Psoas muscle (tissue), 8 donors: ENCODE data around the gene CNTFR. TPM values are rescaled to one million over a fixed set of nuclear protein-coding genes. Genes with fewer than 3 reads are reported as not detected.
A peak's percentile ranks its signal among the peaks of the same experiment; 100 is the strongest.

Experiments used
- ATAC-seq, 4 donors: fragments of 200-7000 bp; cut with Tn5 transposase; one replicate each; pipeline ENCODE4 v1.9.1; 2020; ENCODE audit warnings: moderate library complexity in 3 of 4, mild to moderate bottlenecking in 2 of 4
- DNase-seq, 2 donors: peaks; one replicate each; pipeline ENCODE4 v3.0.0-alpha.2; 2020
- H3K27ac ChIP-seq: fragments of 200-600 bp; one replicate; pipeline ENCODE4 v1.8.0; 2022
- H3K27me3 ChIP-seq, 3 donors: fragments of 200-600 bp in 1 of 3; one replicate each; pipeline versions ENCODE4 v1.6.1 to v1.8.0; 2013 to 2022; ENCODE audit warnings: low read length in 2 of 3, mild to moderate bottlenecking in 2 of 3, moderate library complexity in 1 of 3; ENCODE audit not compliant: insufficient read depth in 3 of 3
- H3K36me3 ChIP-seq, 2 donors: fragments of 200-600 bp in 1 of 2; one replicate each; pipeline versions ENCODE4 v1.6.1 to v1.8.0; 2013 to 2022; ENCODE audit warnings: low read depth in 1 of 2, mild to moderate bottlenecking in 1 of 2, moderate library complexity in 1 of 2; ENCODE audit not compliant: insufficient read depth in 1 of 2
- H3K4me1 ChIP-seq: fragments of 200-600 bp; one replicate; pipeline ENCODE4 v1.8.0; 2022
- H3K4me3 ChIP-seq: fragments of 200-600 bp; one replicate; pipeline ENCODE4 v1.8.0; 2022; ENCODE audit warnings: mild to moderate bottlenecking
- H3K9me3 ChIP-seq: fragments of 200-600 bp; one replicate; pipeline ENCODE4 v1.8.0; 2022
- WGBS, 3 donors: extraction: QIAGEN DNeasy Blood & Tissue Kit; methylation state at CpG; one replicate each; pipeline versions ENCODE4 v1.1.6 to v1.1.7; 2013; 5-methylcytosine and 5-hydroxymethylcytosine counted together
- intact Hi-C, 2 donors: fragments of 100-400 bp; cut with DNase I; formaldehyde crosslinking; loops; one replicate each; pipeline versions ENCODE4 v1.11.0 to v1.14.2; 2022
- polyA plus RNA-seq, 3 donors: library from polyadenylated mRNA; stranded (reverse); fragments of 200-250 nt; gene quantifications; one replicate each; pipeline ENCODE4 v1.2.3, GENCODE V29; 2013
- total RNA-seq, 4 donors: library from RNA; stranded (reverse); fragmentation: NEBNext Ultra II Directional in 2 of 4; extraction: Animal tissue kit (Norgen Biotek cat#: 25700) in 2 of 4; gene quantifications; one replicate each; pipeline versions ENCODE4 v1.2.1 to v1.2.4, GENCODE V29; 2021 to 2023
- TF ChIP-seq, protein P1 (sequence below): fragments of 200-600 bp; IDR thresholded peaks from one replicate; pipeline ENCODE4 v1.8.0; 2022; ENCODE audit warnings: antibody characterized with exemption
- donor health status: healthy with polysubstance abuse.
- donor health status: DM: no; HTN: no; CAD: no; lungs with moderate emphysema.
- donor health status: Bipolar disorder and iron deficiency.
- donor health status: healthy.
- donor health status: DM: yes; HTN: yes; CAD: no.
- donor health status: DM: no; HTN: no; CAD: no.
- donor health status: DM: no; HTN: no; CAD: no.
- donor health status: DM: yes; HTN: yes; CAD: no.

The CNTFR gene
- total and polyA plus RNA-seq, 7 donors = 32.3 to 97.4 (median 64.4) TPM

DNA sequence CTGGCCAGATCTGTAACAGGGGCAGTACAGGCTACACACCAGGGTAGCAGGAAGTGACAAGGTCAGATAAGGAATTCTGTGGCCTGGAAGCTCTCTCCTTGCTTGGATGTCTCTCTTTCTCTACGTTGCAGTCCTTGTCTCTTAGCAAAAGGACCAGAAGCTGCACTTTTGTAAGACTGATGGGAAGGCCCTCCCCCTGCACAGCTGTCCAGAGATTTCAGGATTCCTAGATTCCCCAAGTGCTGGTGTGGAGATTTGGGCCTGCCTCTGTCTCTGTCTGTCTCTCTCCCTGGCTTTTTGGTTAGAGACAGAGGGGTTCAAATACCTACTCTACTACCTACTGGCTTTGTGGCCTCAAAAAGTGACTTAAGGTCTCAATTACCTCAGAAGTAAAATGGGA lies 10.0 kb upstream of the CNTFR start:
- Histone ChIP-seq H3K4me3 (no peak overlapping the region), H3K27me3 (no peaks in the 10 kb centered on the region), H3K36me3 (no peaks in the 10 kb centered on the region), H3K27ac (no peak overlapping the region), H3K4me1 (peaks cover 32% of the 10 kb centered on the region), H3K9me3 (no peaks in the 10 kb centered on the region)
- TF ChIP-seq, protein P1, sequence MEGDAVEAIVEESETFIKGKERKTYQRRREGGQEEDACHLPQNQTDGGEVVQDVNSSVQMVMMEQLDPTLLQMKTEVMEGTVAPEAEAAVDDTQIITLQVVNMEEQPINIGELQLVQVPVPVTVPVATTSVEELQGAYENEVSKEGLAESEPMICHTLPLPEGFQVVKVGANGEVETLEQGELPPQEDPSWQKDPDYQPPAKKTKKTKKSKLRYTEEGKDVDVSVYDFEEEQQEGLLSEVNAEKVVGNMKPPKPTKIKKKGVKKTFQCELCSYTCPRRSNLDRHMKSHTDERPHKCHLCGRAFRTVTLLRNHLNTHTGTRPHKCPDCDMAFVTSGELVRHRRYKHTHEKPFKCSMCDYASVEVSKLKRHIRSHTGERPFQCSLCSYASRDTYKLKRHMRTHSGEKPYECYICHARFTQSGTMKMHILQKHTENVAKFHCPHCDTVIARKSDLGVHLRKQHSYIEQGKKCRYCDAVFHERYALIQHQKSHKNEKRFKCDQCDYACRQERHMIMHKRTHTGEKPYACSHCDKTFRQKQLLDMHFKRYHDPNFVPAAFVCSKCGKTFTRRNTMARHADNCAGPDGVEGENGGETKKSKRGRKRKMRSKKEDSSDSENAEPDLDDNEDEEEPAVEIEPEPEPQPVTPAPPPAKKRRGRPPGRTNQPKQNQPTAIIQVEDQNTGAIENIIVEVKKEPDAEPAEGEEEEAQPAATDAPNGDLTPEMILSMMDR = no peak
- no peak for ATAC-seq
- WGBS, 3 donors = 27 to 57% (median 37%) methylated on average over 1 of the region's 1 CpG
- intact Hi-C loops = no loop called here
- no peak for DNase-seq

DNA sequence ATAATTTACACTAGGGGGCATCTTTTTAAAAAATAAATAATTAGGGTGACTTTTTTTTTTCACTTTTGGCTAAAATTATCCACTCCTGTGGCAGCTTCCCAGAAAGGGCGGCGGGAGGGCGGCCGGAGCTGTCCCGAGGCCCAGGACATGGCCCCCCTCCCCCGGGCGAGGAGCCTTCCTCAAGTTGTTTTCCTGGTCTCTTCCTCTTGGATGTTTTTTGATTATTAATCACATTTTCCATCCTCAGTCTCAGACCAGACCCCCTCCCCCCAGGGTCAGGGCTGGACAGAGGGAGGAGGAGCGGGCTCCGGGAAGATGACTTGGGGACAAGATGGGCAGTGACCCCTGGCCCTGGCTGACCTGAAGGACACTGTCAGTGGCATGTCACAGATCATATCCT lies 4.7 kb upstream of the CNTFR start:
- Histone ChIP-seq H3K9me3 (no peaks in the 10 kb centered on the region), H3K4me3 (no peak overlapping the region), H3K27me3 (no peaks in the 10 kb centered on the region), H3K27ac (peak overlapping the region; percentile 47), H3K36me3 (no peaks in the 10 kb centered on the region), H3K4me1 (peaks cover 62% of the 10 kb centered on the region)
- ATAC-seq (no peak), DNase-seq (peak; percentile 41 to 76)
- WGBS, 3 donors = 37 to 54% (median 39%) methylated on average over 9 of the region's 9 CpGs
- TF ChIP-seq, protein P1 = no peak
- intact Hi-C loops = loop anchor here in 1 of 2 donors (5.0 kb wide), 1 partner anchor 262 kb away; no protein-coding TSS in a partner anchor

DNA sequence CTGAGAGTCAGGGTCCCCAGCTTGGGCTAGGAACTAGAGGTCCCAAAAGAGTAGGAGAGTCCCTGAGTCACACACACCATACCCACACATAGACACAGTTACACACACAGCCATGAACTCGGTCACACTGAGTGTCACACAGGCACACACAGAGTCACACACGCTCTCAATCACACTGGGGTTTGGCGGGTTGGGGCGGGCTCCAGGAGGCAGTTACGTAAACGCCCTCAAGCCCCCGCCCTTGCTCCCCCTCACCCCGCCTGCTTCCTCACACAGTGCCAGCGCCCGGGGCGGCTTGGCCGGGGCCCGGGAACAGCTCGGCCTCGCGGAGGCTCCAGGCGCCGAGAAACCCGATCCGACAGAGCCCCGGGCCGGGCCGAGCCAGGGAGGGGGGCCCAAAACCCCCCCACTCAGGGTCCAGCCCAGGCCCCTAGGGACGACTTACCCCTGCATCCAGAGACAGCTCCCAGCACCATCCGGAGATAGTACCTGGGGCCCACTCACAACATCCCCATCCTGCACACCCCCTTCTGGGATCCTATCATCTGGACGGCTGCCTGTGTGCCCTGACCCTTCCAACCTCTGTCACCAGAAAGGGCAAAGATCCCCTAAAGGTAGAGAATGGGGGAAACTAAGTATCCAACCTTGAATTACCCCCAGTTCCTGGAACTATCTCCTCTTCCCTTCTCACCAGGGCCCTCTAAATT lies 3.5 kb upstream of the CNTFR start:
- intact Hi-C loops = loop anchor here in 1 of 2 donors (5.0 kb wide), 1 partner anchor 261 kb away; no protein-coding TSS in a partner anchor
- TF ChIP-seq, protein P1 = no peak
- Histone ChIP-seq H3K9me3 (no peaks in the 10 kb centered on the region), H3K4me3 (peak overlapping the region; percentile 43), H3K27me3 (no peaks in the 10 kb centered on the region), H3K36me3 (no peaks in the 10 kb centered on the region), H3K27ac (peak overlapping the region; percentile 47), H3K4me1 (peaks cover 62% of the 10 kb centered on the region)
- ATAC-seq = peak; percentile 65 to 78 (median 75)
- WGBS, 3 donors = 2 to 8% (median 3%) methylated on average over 20 to 26 of the region's 26 CpGs
- DNase-seq = peak; percentile 87 to 96

DNA sequence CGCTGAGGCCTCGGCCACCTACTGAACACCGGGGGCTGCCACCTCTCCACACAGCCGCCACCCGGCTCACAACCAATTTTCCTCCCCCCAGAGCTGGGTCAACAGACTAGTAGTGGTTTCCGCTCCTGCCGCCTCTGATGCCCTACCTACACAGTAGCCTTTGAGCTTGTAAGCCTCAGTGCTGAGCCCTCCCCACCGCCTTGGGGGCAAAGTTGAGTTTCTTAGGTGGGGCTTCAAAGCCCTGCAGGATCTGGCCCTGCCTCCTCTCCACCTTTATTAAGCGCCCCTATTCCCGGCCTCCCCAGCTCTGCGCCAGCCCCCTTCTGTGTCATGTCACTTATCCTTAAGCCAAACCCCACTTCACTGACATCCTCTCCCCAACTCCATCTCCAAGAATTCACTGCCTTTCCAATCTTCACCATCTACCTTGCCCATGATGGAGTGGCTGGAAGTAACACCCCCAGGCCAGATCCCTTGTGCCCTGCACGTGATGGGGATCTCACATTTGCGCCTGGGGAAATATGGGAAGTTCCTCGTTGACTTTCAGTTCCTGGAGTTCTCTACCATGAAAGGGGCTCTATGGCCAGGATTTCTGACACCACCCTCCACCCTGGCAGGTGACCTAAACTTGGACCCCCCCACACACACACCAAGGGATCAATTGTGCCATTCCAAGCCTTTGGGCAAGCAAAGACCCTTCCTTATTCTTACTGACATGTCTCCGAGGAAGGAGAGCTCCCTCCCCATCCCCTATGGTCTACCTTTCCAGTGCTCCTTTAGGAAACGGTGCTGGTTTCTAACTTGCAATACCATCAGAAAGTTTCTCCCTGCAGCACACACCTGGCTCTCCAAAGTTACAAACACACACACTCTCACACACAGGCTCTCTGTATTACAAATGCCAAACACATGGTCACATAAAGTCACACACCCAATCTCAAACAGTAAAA lies 2.7 kb upstream of the CNTFR start:
- H3K4me3 ChIP-seq = peak overlapping the region; percentile 43
- intact Hi-C loops = loop anchor here (1.0 to 5.0 kb wide), 3 partner anchors 44 to 260 kb away; no protein-coding TSS in a partner anchor
- WGBS, 3 donors = 36 to 42% (median 40%) methylated on average over 12 to 16 of the region's 16 CpGs
- no peaks in the 10 kb centered on the region for H3K9me3 ChIP-seq
- H3K27me3 ChIP-seq = no peaks in the 10 kb centered on the region
- DNase-seq (no peak), ATAC-seq (no peak)
- peaks cover 58% of the 10 kb centered on the region for H3K4me1 ChIP-seq
- TF ChIP-seq, protein P1 = no peak
- H3K27ac ChIP-seq = peak overlapping the region; percentile 47
- no peaks in the 10 kb centered on the region for H3K36me3 ChIP-seq
